NB4 (cell line): ENCODE measurements around the gene ACOT9.
"Not testable (repeated sequence)": the region's sequence is repeated elsewhere in the genome, so short reads cannot be mapped to it uniquely, and the experiment has no call there.

ENCODE experiments used
- DNase-seq: peaks from one replicate; pipeline ENCODE4 v3.0.0; 2010; ENCODE audit warnings: low read depth
- H3K4me3 ChIP-seq: one replicate; pipeline ENCODE4 v1.5.1; 2011; ENCODE audit warnings: mild to moderate bottlenecking, low read depth, low read length, moderate library complexity
- CTCF ChIP-seq: IDR thresholded peaks from one replicate; pipeline ENCODE4 v1.5.1; 2012; ENCODE audit warnings: low read depth, low read length
- MAX ChIP-seq: IDR thresholded peaks from 2 replicates; pipeline ENCODE4 v1.6.1; 2011; ENCODE audit warnings: low read depth, low read length
- MYC ChIP-seq: IDR thresholded peaks from 2 replicates; pipeline ENCODE4 v1.6.1; 2011; ENCODE audit warnings: low read depth, low read length
- POLR2A ChIP-seq: IDR thresholded peaks from 2 replicates; pipeline ENCODE4 v1.6.1; 2011; ENCODE audit warnings: mild to moderate bottlenecking; ENCODE audit not compliant: insufficient read length; ENCODE audit errors: extremely low read depth

Gene ACOT9

GRCh38 chrX:23662187-23662586 lies 80.9 kb downstream of the ACOT9 start:
- no peak overlapping the region for H3K4me3 ChIP-seq
- TF ChIP-seq CTCF (no peak), MAX (no peak), MYC (no peak), POLR2A (no peak)
- no peak for DNase-seq

GRCh38 chrX:23661671-23662070 lies 81.4 kb downstream of the ACOT9 start:
- TF ChIP-seq CTCF: no peak
- no peak for TF ChIP-seq MAX
- TF ChIP-seq MYC: no peak
- no peak for TF ChIP-seq POLR2A
- no peak for DNase-seq
- no peak overlapping the region for H3K4me3 ChIP-seq

- TF ChIP-seq POLR2A (no peak), MAX (no peak), CTCF (no peak), MYC (no peak)
- no peak overlapping the region for H3K4me3 ChIP-seq
- DNase-seq: no peak
Observed at GRCh38 chrX:23660766-23661132, 82.3 kb downstream of the ACOT9 start.

GRCh38 chrX:23660083-23660765 lies 82.9 kb downstream of the ACOT9 start:
- DNase-seq, H3K4me3 ChIP-seq: not testable (repeated sequence)

- no peak overlapping the region for H3K4me3 ChIP-seq
- no peak for DNase-seq
- no peak for TF ChIP-seq MAX
- TF ChIP-seq CTCF: no peak
- TF ChIP-seq POLR2A: no peak
- TF ChIP-seq MYC: no peak
Observed at GRCh38 chrX:23659339-23659738, 83.7 kb downstream of the ACOT9 start.

- no peak overlapping the region for H3K4me3 ChIP-seq
- TF ChIP-seq POLR2A: no peak
- TF ChIP-seq MYC: no peak
- no peak for TF ChIP-seq MAX
- TF ChIP-seq CTCF: no peak
- no peak for DNase-seq
Observed at GRCh38 chrX:23656684-23657083, 86.4 kb downstream of the ACOT9 start.
